Spleen (tissue), 11 donors: ENCODE data around the gene LMNB1. TPM values are rescaled to one million over a fixed set of nuclear protein-coding genes. Genes with fewer than 3 reads are reported as not detected.
"Not testable (repeated sequence)": the region's sequence is repeated elsewhere in the genome, so short reads cannot be mapped to it uniquely, and the experiment has no call there.

Experiments used
- DNase-seq: peaks from one replicate; pipeline ENCODE4 v3.0.0-alpha.2; 2020
- H3K27ac ChIP-seq, 8 donors: fragments of 200-600 bp; sonication (generic) in 7 of 8; 1 replicate in 4 of 8; 2 replicates in 4 of 8; pipeline versions ENCODE4 v1.5.0 to v1.8.0; 2016 to 2021; ENCODE audit warnings: inconsistent platforms in 4 of 8, mild to moderate bottlenecking in 4 of 8, moderate library complexity in 1 of 8
- H3K27me3 ChIP-seq, 7 donors: fragments of 200-600 bp; sonication (generic) in 6 of 7; replicated peaks in 1 of 7; 1 replicate in 4 of 7; 2 replicates in 3 of 7; pipeline versions ENCODE4 v1.5.0 to v1.8.0; 2016 to 2021; ENCODE audit warnings: inconsistent platforms in 3 of 7, mild to moderate bottlenecking in 1 of 7
- H3K36me3 ChIP-seq, 6 donors: fragments of 200-600 bp; sonication (generic) in 5 of 6; 1 replicate in 4 of 6; 2 replicates in 2 of 6; pipeline versions ENCODE4 v1.5.0 to v1.8.0; 2016 to 2021; ENCODE audit warnings: inconsistent platforms in 2 of 6
- H3K4me1 ChIP-seq, 6 donors: fragments of 200-600 bp; sonication (generic) in 5 of 6; 1 replicate in 3 of 6; 2 replicates in 3 of 6; pipeline versions ENCODE4 v1.5.0 to v1.8.0; 2016 to 2021; ENCODE audit warnings: inconsistent platforms in 3 of 6
- H3K4me3 ChIP-seq, 8 donors: fragments of 200-600 bp; sonication (generic) in 7 of 8; 1 replicate in 4 of 8; 2 replicates in 4 of 8; pipeline versions ENCODE4 v1.5.0 to v1.8.0; 2016 to 2021; ENCODE audit warnings: inconsistent platforms in 4 of 8, mild to moderate bottlenecking in 4 of 8, moderate library complexity in 2 of 8
- H3K9me3 ChIP-seq, 8 donors: fragments of 200-600 bp; sonication (generic) in 7 of 8; 1 replicate in 4 of 8; 2 replicates in 4 of 8; pipeline versions ENCODE4 v1.5.0 to v1.8.0; 2016 to 2021; ENCODE audit warnings: inconsistent platforms in 4 of 8
- CTCF ChIP-seq, 11 experiments: fragments of 200-600 bp in 7 of 11; fragments of 450-650 bp in 4 of 11; sonication (generic) in 4 of 11; IDR thresholded peaks in 8 of 11; conservative IDR thresholded peaks in 3 of 11; 1 replicate in 7 of 11; 2 replicates in 4 of 11; pipeline versions ENCODE4 v1.4.0 to v1.8.0; 2016 to 2021; ENCODE audit warnings: antibody characterized with exemption in 11 of 11, inconsistent platforms in 4 of 11, mild to moderate bottlenecking in 1 of 11
- POLR2A ChIP-seq, 3 donors: fragments of 450-650 bp; IDR thresholded peaks; one replicate each; pipeline ENCODE4 v1.5.1; 2017; ENCODE audit warnings: antibody characterized with exemption in 3 of 3, mild to moderate bottlenecking in 1 of 3
- POLR2AphosphoS5 ChIP-seq, 3 donors: sonication (generic); formaldehyde crosslinking; IDR thresholded peaks; one replicate each; pipeline ENCODE4 v1.5.1; 2017; ENCODE audit warnings: antibody characterized with exemption in 3 of 3
- WGBS, 5 donors: extraction: QIAGEN DNeasy Blood & Tissue Kit in 3 of 5; methylation state at CpG; one replicate each; pipeline versions ENCODE4 v1.1.5 to v1.1.7; 2013 to 2018; 5-methylcytosine and 5-hydroxymethylcytosine counted together
- intact Hi-C: fragments of 100-400 bp; cut with DNase I; formaldehyde crosslinking; loops from one replicate; pipeline ENCODE4 v1.15.0; 2023; ENCODE audit warnings: low total_unique reads
- polyA plus RNA-seq, 3 donors: library from polyadenylated mRNA; stranded (reverse); fragments of 200-250 nt; gene quantifications; one replicate each; pipeline ENCODE4 v1.2.1, GENCODE V29; 2013
- total RNA-seq, 7 donors: library from RNA; depleted of rRNA in 3 of 7; stranded (reverse); fragments of >200 nt in 3 of 7; fragmentation: NEBNext Ultra II Directional in 4 of 7; extraction: Animal tissue kit (Norgen Biotek cat#: 25700) in 4 of 7; gene quantifications; one replicate each; pipeline versions ENCODE4 v1.1.0 to v1.2.1, GENCODE V29; 2016 to 2021
- donor health status: healthy with polysubstance abuse.
- donor health status: DM: no; HTN: no; CAD: no; lungs with moderate emphysema.
- donor health status: DM: no; HTN: no; CAD: no.
- donor health status: Bipolar disorder and iron deficiency.
- donor health status: healthy.
- donor health status: DM: no; HTN: no; CAD: no.
- donor health status: DM: yes; HTN: yes; CAD: no.

LMNB1 gene
- total and polyA plus RNA-seq, 10 donors = 7.5 to 68.8 (median 27.8) TPM

DNA sequence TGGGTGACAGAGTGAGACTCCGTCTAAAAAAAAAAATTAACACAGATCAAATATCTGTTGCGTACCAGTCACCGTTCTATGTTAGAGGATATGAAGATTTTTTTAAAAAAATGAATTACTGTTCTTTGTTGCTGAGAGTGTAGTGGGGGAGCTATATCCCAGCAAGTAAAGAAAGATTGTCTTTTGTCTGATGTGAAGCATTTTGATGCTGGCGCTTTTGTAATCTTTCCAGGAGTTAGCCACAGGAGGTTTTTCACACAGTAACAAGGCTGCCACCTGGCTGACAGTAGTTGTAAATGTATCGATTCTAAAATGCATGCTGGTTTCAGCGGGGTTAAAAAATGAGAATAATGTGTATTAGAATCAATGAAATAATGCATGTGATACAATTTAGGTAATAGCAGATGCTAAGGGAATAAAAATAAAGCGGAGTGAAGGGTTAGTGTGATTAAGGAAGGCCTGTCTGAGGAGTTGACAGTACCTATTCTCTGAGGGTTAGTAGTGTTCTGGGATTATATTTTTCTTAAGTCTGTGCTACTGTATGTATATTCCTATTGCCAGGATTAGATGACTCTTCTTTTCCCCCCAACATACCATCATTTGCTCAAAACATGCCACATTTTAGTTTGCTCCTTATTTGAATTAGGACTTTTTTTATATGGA lies 3.4 kb downstream of the LMNB1 start:
- H3K4me3 ChIP-seq = peak overlapping the region in 2 of 8 donors; percentile 6 to 88
- 21 to 35% (median 26%) methylated on average over 7 of the region's 7 CpGs for WGBS, 5 donors

GRCh38 chr5:126788409-126788808 lies 11.5 kb downstream of the LMNB1 start:
- DNase-seq, H3K9me3 ChIP-seq, H3K36me3 ChIP-seq, H3K27ac ChIP-seq, intact Hi-C loops, H3K27me3 ChIP-seq, H3K4me3 ChIP-seq: not testable (repeated sequence)
- WGBS, 5 donors = 82 to 90% (median 83%) methylated on average over 7 of the region's 7 CpGs
- peaks cover 0 to 17% (median 2%) of the 10 kb centered on the region in 6 donors for H3K4me1 ChIP-seq

More for the DNA sequence above, 3.4 kb downstream of the LMNB1 start:
- Histone ChIP-seq H3K36me3 (no peaks in the 10 kb centered on the region), H3K27me3 (no peaks in the 10 kb centered on the region), H3K27ac (peak overlapping the region in 2 of 8 donors; percentile 95 to 98), H3K4me1 (peaks cover 12 to 46% (median 36%) of the 10 kb centered on the region in 6 donors), H3K9me3 (no peaks in the 10 kb centered on the region)
- TF ChIP-seq POLR2A (IDR thresholded peaks at IDR 0.05) = no peak
- peak; percentile 23 to 73 (median 65) for TF ChIP-seq CTCF (IDR thresholded peaks at IDR 0.05 in 8 of 11, conservative IDR thresholded peaks at IDR 0.05 in 3 of 11)
- intact Hi-C loops = loop anchor here (5.0 kb wide), 1 partner anchor 103 kb away; no protein-coding TSS in a partner anchor
- no peak for DNase-seq

DNA sequence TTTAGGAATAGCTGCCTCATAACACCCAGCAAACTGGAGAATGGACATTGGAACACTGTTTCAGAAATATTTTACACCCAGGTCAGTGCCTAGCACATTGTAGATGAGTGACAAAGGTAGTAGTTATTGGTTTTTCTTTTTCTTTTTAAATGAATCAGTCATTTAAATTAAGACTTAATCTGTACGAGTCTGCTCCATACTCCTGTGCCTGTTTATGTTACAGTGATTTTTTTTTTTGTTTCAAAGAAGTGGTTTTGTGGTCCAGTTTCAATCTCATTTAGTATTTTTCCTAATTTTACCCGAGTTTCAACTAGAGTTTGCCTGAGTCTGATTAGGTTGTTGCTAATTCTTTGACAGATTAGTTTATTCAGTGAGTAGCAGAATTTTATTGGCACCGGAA lies 16.2 kb downstream of the LMNB1 start:
- Histone ChIP-seq H3K4me1 (peaks cover 0 to 28% (median 4%) of the 10 kb centered on the region in 6 donors), H3K9me3 (no peaks in the 10 kb centered on the region), H3K36me3 (no peaks in the 10 kb centered on the region), H3K27ac (peak overlapping the region in 3 of 8 donors; percentile 7 to 52 (median 18)), H3K4me3 (no peak overlapping the region), H3K27me3 (no peaks in the 10 kb centered on the region)
- no peak for DNase-seq
- no peak for TF ChIP-seq POLR2AphosphoS5 (IDR thresholded peaks at IDR 0.05)
- 65 to 67% (median 66%) methylated on average over 3 of the region's 3 CpGs for WGBS, 5 donors
- intact Hi-C loops = no loop called here

DNA sequence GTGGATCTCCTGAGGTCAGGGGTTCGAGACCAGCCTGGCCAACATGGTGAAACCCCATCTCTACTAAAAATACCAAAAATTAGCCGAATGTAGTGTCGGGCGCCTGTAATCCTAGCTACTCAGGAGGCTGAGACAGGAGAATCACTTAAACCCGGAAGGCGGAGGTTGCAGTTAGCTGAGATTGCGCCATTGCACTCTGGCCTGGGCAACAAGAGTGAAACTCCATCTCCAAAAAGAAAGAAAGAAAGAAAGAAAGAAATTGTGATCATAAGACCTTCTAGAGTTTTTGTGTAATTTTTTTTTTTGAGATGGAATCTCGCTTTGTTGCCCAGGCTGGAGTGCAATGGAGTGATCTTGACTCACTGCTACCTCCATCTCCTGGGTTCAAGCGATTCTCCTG lies 16.7 kb downstream of the LMNB1 start:
- Histone ChIP-seq H3K4me1 (peaks cover 0 to 25% (median 4%) of the 10 kb centered on the region in 6 donors), H3K27ac (peak overlapping the region in 2 of 8 donors; percentile 7 to 52)
- H3K4me3 ChIP-seq, DNase-seq, H3K36me3 ChIP-seq, intact Hi-C loops, H3K9me3 ChIP-seq, H3K27me3 ChIP-seq: not testable (repeated sequence)
- WGBS, 5 donors = 79 to 95% (median 90%) methylated on average over 9 of the region's 9 CpGs

DNA sequence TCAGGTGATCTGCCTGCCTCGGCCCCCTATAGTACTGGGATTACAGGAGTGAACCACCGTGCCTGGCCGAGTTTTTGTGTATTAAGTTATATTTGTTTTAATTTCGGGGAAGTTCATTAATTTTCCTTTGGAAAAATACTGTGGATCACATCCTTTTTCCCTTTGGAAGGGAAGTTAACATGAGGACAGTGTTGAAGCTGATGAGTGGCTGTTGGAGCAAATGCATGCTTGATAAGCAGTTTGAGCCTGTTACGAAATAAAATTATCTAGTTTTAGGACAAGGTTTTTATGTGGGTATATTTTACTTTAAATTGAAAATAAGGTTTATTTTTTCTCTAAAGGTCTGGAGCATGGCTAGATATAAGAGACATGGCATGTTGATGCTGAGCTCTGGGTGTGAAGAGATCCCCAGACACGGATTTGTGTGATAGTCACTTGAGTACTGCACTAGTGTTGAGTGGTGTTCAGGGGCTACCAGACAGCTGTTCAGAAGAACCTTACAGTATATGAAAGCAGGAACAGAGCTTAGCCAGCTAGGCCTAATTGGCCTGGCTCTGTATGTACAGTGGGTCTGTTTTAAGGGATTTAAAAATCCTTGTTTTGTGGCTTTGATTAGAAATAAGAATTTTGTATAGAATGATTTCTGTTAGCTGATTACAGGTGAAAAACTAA lies 17.4 kb downstream of the LMNB1 start:
- peak overlapping the region in 1 of 8 donors; percentile 52 for H3K27ac ChIP-seq
- H3K4me1 ChIP-seq = peaks cover 0 to 23% (median 4%) of the 10 kb centered on the region in 6 donors
- WGBS, 5 donors = 63 to 75% (median 68%) methylated on average over 6 of the region's 6 CpGs
- H3K9me3 ChIP-seq = no peaks in the 10 kb centered on the region
- intact Hi-C loops = no loop called here
- no peak for DNase-seq
- no peaks in the 10 kb centered on the region for H3K36me3 ChIP-seq
- no peaks in the 10 kb centered on the region for H3K27me3 ChIP-seq
- TF ChIP-seq POLR2A (IDR thresholded peaks at IDR 0.05) = no peak
- no peak for TF ChIP-seq CTCF (IDR thresholded peaks at IDR 0.05 in 8 of 11, conservative IDR thresholded peaks at IDR 0.05 in 3 of 11)
- no peak for TF ChIP-seq POLR2AphosphoS5 (IDR thresholded peaks at IDR 0.05)
- no peak overlapping the region for H3K4me3 ChIP-seq
